Fibroblast of lung (primary cell): ENCODE data around the gene S100A11. TPM values are rescaled to one million over a fixed set of nuclear protein-coding genes. Genes with fewer than 3 reads are reported as not detected.

ENCODE experiments used
- DNase-seq, 2 donors: peaks; one replicate each; pipeline versions ENCODE4 v3.0.0 to v3.0.0-alpha.2; 2010; ENCODE audit warnings: low read depth in 2 of 2
- H2AFZ ChIP-seq: 2 replicates; pipeline ENCODE4 v1.5.1; 2012; ENCODE audit warnings: low read length, control low read depth, inconsistent platforms
- H3K27ac ChIP-seq: 2 replicates; pipeline ENCODE4 v1.5.1; 2011; ENCODE audit warnings: low read length, control low read depth; ENCODE audit not compliant: insufficient read depth
- H3K27me3 ChIP-seq: 2 replicates; pipeline ENCODE4 v1.5.1; 2011; ENCODE audit warnings: mild to moderate bottlenecking, low read length; ENCODE audit not compliant: control insufficient read depth, insufficient read depth
- H3K36me3 ChIP-seq: 2 replicates; pipeline ENCODE4 v1.5.1; 2011; ENCODE audit warnings: low read length; ENCODE audit not compliant: control insufficient read depth, insufficient read depth
- H3K4me1 ChIP-seq: 2 replicates; pipeline ENCODE4 v1.5.1; 2011; ENCODE audit warnings: low read length; ENCODE audit not compliant: control insufficient read depth, insufficient read depth; ENCODE audit errors: extremely low read depth
- H3K4me2 ChIP-seq: 2 replicates; pipeline ENCODE4 v1.5.1; 2011; ENCODE audit warnings: low read length, control low read depth; ENCODE audit not compliant: insufficient read depth; ENCODE audit errors: extremely low read depth
- H3K4me3 ChIP-seq, 4 experiments: fragments of 200-600 bp in 1 of 4; sonication (generic) in 1 of 4; replicated peaks in 1 of 4; 2 replicates each; pipeline ENCODE4 v1.5.1; 2011 to 2016; ENCODE audit warnings: low read length in 4 of 4, low read depth in 3 of 4, mild to moderate bottlenecking in 3 of 4, control low read depth in 2 of 4, inconsistent platforms in 1 of 4, mixed read lengths in 1 of 4; ENCODE audit not compliant: insufficient read depth in 1 of 4; ENCODE audit errors: control extremely low read depth in 1 of 4
- H3K79me2 ChIP-seq: 2 replicates; pipeline ENCODE4 v1.5.1; 2012; ENCODE audit warnings: mild to moderate bottlenecking, low read length, inconsistent platforms; ENCODE audit not compliant: control insufficient read depth, insufficient read depth
- H3K9ac ChIP-seq: 2 replicates; pipeline ENCODE4 v1.5.1; 2011; ENCODE audit warnings: mild to moderate bottlenecking, low read length, control low read depth; ENCODE audit not compliant: insufficient read depth
- H3K9me3 ChIP-seq: 2 replicates; pipeline ENCODE4 v1.5.1; 2012; ENCODE audit warnings: low read depth, low read length; ENCODE audit not compliant: control insufficient read depth, insufficient read depth
- H4K20me1 ChIP-seq: 2 replicates; pipeline ENCODE4 v1.5.1; 2011; ENCODE audit warnings: low read length; ENCODE audit not compliant: control insufficient read depth, insufficient read depth; ENCODE audit errors: extremely low read depth
- CTCF ChIP-seq, 2 donors: IDR thresholded peaks in 1 of 2; conservative IDR thresholded peaks in 1 of 2; 1 replicate in 1 of 2; 2 replicates in 1 of 2; pipeline ENCODE4 v1.5.1; 2011 to 2012; ENCODE audit warnings: low read length in 2 of 2, control low read depth in 1 of 2, inconsistent platforms in 1 of 2, low read depth in 1 of 2, mild to moderate bottlenecking in 1 of 2
- EZH2 ChIP-seq: IDR thresholded peaks from 2 replicates; pipeline ENCODE4 v1.5.1; 2012; ENCODE audit warnings: low read length, control low read depth, mild to moderate bottlenecking; ENCODE audit errors: missing control alignments
- polyA plus RNA-seq, 2 donors: library from polyadenylated mRNA; depleted of rRNA in 1 of 2; stranded (reverse) in 1 of 2; unstranded in 1 of 2; fragments of >200 nt; gene quantifications; 2 replicates each; pipeline ENCODE4 v1.2.1, GENCODE V29; 2011 to 2012; ENCODE audit warnings: missing spikeins in 1 of 2
- total RNA-seq: library from RNA; depleted of rRNA; stranded (reverse); fragments of >200 nt; gene quantifications from 2 replicates; pipeline ENCODE4 v1.2.1, GENCODE V29; 2014

S100A11 gene
- total and polyA plus RNA-seq, 2 donors (not counting 1 experiment from before 2014, with no cell fraction given): 55.8 to 1,144 TPM

GRCh38 chr1:151992303-151993083, 44.3 kb downstream of the S100A11 start:
- Histone ChIP-seq H3K4me2 (peak overlapping the region; percentile 82), H3K9ac (peak overlapping the region; percentile 92), H3K27ac (peak overlapping the region; percentile 98), H3K27me3 (no peaks in the 10 kb centered on the region), H3K9me3 (no peaks in the 10 kb centered on the region), H2AFZ (no peak overlapping the region), H3K79me2 (peaks cover 58% of the 10 kb centered on the region), H3K4me1 (peaks cover 32% of the 10 kb centered on the region), H3K4me3 (peak overlapping the region; percentile 66 to 93 (median 84)), H3K36me3 (no peaks in the 10 kb centered on the region), H4K20me1 (no peaks in the 10 kb centered on the region)
- peak; percentile 90 to 96 for DNase-seq
- TF ChIP-seq EZH2: no peak

GRCh38 chr1:151991663-151992302, 45.0 kb downstream of the S100A11 start:
- no peak overlapping the region for H2AFZ ChIP-seq

GRCh38 chr1:151990856-151991198, 46.0 kb downstream of the S100A11 start:
- no peaks in the 10 kb centered on the region for H3K9me3 ChIP-seq
- peak overlapping the region; percentile 82 for H3K4me2 ChIP-seq
- DNase-seq: peak; percentile 73 to 77
- H2AFZ ChIP-seq: no peak overlapping the region
- H3K27me3 ChIP-seq: no peaks in the 10 kb centered on the region
- H3K4me1 ChIP-seq: peaks cover 32% of the 10 kb centered on the region
- TF ChIP-seq CTCF (conservative IDR thresholded peaks at IDR 0.05 in 1 of 2, IDR thresholded peaks at IDR 0.05 in 1 of 2; ENCODE audit: low read depth in 1 of 2, low read length in 2 of 2) (no peak), EZH2 (no peak)
- H3K4me3 ChIP-seq: peak overlapping the region; percentile 66 to 93 (median 84)
- peaks cover 72% of the 10 kb centered on the region for H3K79me2 ChIP-seq
- H3K27ac ChIP-seq: peak overlapping the region; percentile 98
- no peaks in the 10 kb centered on the region for H3K36me3 ChIP-seq
- H4K20me1 ChIP-seq: no peaks in the 10 kb centered on the region
- no peak overlapping the region for H3K9ac ChIP-seq

More at GRCh38 chr1:151991663-151992302, 45.0 kb downstream of the S100A11 start:
- H3K9ac ChIP-seq: peak overlapping the region; percentile 45
- TF ChIP-seq CTCF (conservative IDR thresholded peaks at IDR 0.05 in 1 of 2, IDR thresholded peaks at IDR 0.05 in 1 of 2; ENCODE audit: low read depth in 1 of 2, low read length in 2 of 2) (no peak), EZH2 (no peak)
- peak overlapping the region; percentile 98 for H3K27ac ChIP-seq
- peak overlapping the region; percentile 82 for H3K4me2 ChIP-seq
- DNase-seq: no peak
- no peaks in the 10 kb centered on the region for H3K27me3 ChIP-seq
- no peaks in the 10 kb centered on the region for H3K9me3 ChIP-seq
- no peaks in the 10 kb centered on the region for H3K36me3 ChIP-seq
- peaks cover 62% of the 10 kb centered on the region for H3K79me2 ChIP-seq
- peaks cover 32% of the 10 kb centered on the region for H3K4me1 ChIP-seq
- H4K20me1 ChIP-seq: no peaks in the 10 kb centered on the region
- H3K4me3 ChIP-seq: peak overlapping the region; percentile 66 to 93 (median 84)
